ENCODE measurements around the gene SCNN1A. TPM values are rescaled to one million over a fixed set of nuclear protein-coding genes. Genes with fewer than 3 reads are reported as not detected.
A peak's percentile ranks its signal among the peaks of the same experiment; 100 is the strongest.

SCNN1A gene
- total RNA-seq, 1 experiment from 2014 or later = 136 TPM

GRCh38 chr12:6363330-6364043 is 11.9 kb downstream of the SCNN1A start:
- ChIA-PET POLR2A (interaction anchor here (1.2 to 7.5 kb wide), 10 partner anchors 8 to 75 kb away, joined by 3 to 116 read pairs (median 11); partner anchors contain the start of genes LTBR, SCNN1A and TNFRSF1A), CTCF (interaction anchor here (0.5 to 1.2 kb wide), 10 partner anchors 9 to 132 kb away, joined by 3 to 5 read pairs (median 4); no protein-coding TSS in a partner anchor)
- Mint-ChIP-seq H3K27ac (ENCODE audit: low read depth, unreplicated experiment) (peak overlapping the region; percentile 67), H3K36me3 (ENCODE audit: insufficient read depth, unreplicated experiment) (peaks cover 83% of the 10 kb centered on the region), H3K4me3 (ENCODE audit: unreplicated experiment) (peak overlapping the region; percentile 63), H3K4me1 (ENCODE audit: insufficient read depth, unreplicated experiment) (peaks cover 28% of the 10 kb centered on the region), H3K9me3 (ENCODE audit: unreplicated experiment) (no peaks in the 10 kb centered on the region), H3K27me3 (ENCODE audit: insufficient read depth, unreplicated experiment) (no peaks in the 10 kb centered on the region)
- intact Hi-C loops (cut with micrococcal nuclease) = no loop called here
- no TSS peak for BruUV-seq (replicated peaks)
- peak; percentile 61 for DNase-seq (ENCODE audit: unreplicated experiment)
- TF ChIP-seq CTCF (IDR thresholded peaks at IDR 0.05; ENCODE audit: unreplicated experiment) = no peak

- no peak overlapping the region for H3K27ac Mint-ChIP-seq (ENCODE audit: low read depth, unreplicated experiment)
- peaks cover 27% of the 10 kb centered on the region for H3K4me1 Mint-ChIP-seq (ENCODE audit: insufficient read depth, unreplicated experiment)
- no peak overlapping the region for H3K4me3 Mint-ChIP-seq (ENCODE audit: unreplicated experiment)
- no peaks in the 10 kb centered on the region for H3K9me3 Mint-ChIP-seq (ENCODE audit: unreplicated experiment)
- H3K36me3 Mint-ChIP-seq (ENCODE audit: insufficient read depth, unreplicated experiment) = peaks cover 83% of the 10 kb centered on the region
- CTCF ChIA-PET = interaction anchor here (0.5 to 1.2 kb wide), 9 partner anchors 9 to 149 kb away, joined by 3 to 5 read pairs (median 4); no protein-coding TSS in a partner anchor
- intact Hi-C loops (cut with micrococcal nuclease) = no loop called here
- DNase-seq (ENCODE audit: unreplicated experiment) = no peak
- H3K27me3 Mint-ChIP-seq (ENCODE audit: insufficient read depth, unreplicated experiment) = no peaks in the 10 kb centered on the region
- POLR2A ChIA-PET = interaction anchor here (0.7 to 7.5 kb wide), 10 partner anchors 12 to 583 kb away, joined by 3 to 116 read pairs (median 11); partner anchors contain the start of genes LTBR, SCNN1A and TNFRSF1A
- no TSS peak for BruUV-seq (replicated peaks)
- no peak for TF ChIP-seq CTCF (IDR thresholded peaks at IDR 0.05; ENCODE audit: unreplicated experiment)
Measured at GRCh38 chr12:6363010-6363329, 12.4 kb downstream of the SCNN1A start.

- CTCF ChIA-PET = interaction anchor here (0.6 to 1.2 kb wide), 3 partner anchors 25 to 148 kb away, joined by 3 read pairs; no protein-coding TSS in a partner anchor
- BruUV-seq (replicated peaks) = no TSS peak
- Mint-ChIP-seq H3K4me3 (ENCODE audit: unreplicated experiment) (peak overlapping the region; percentile 62), H3K9me3 (ENCODE audit: unreplicated experiment) (no peaks in the 10 kb centered on the region), H3K36me3 (ENCODE audit: insufficient read depth, unreplicated experiment) (peaks cover 86% of the 10 kb centered on the region), H3K27ac (ENCODE audit: low read depth, unreplicated experiment) (peak overlapping the region; percentile 79), H3K4me1 (ENCODE audit: insufficient read depth, unreplicated experiment) (peaks cover 27% of the 10 kb centered on the region), H3K27me3 (ENCODE audit: insufficient read depth, unreplicated experiment) (no peaks in the 10 kb centered on the region)
- TF ChIP-seq CTCF (IDR thresholded peaks at IDR 0.05; ENCODE audit: unreplicated experiment) = no peak
- POLR2A ChIA-PET = interaction anchor here (0.6 to 7.5 kb wide), 10 partner anchors 13 to 584 kb away, joined by 3 to 116 read pairs (median 11); partner anchors contain the start of genes LTBR, SCNN1A, TNFRSF1A and ZNF384
- DNase-seq (ENCODE audit: unreplicated experiment) = peak; percentile 50
- intact Hi-C loops (cut with micrococcal nuclease) = no loop called here
Measured at GRCh38 chr12:6362403-6362802, 13.0 kb downstream of the SCNN1A start.

- H3K4me3 Mint-ChIP-seq (ENCODE audit: unreplicated experiment) = peak overlapping the region; percentile 62
- POLR2A ChIA-PET = interaction anchor here (0.7 to 7.5 kb wide), 4 partner anchors 9 to 26 kb away, joined by 5 to 116 read pairs (median 22); partner anchors contain the start of genes LTBR and SCNN1A
- no peaks in the 10 kb centered on the region for H3K9me3 Mint-ChIP-seq (ENCODE audit: unreplicated experiment)
- H3K36me3 Mint-ChIP-seq (ENCODE audit: insufficient read depth, unreplicated experiment) = peaks cover 86% of the 10 kb centered on the region
- TF ChIP-seq CTCF (IDR thresholded peaks at IDR 0.05; ENCODE audit: unreplicated experiment) = no peak
- no peaks in the 10 kb centered on the region for H3K27me3 Mint-ChIP-seq (ENCODE audit: insufficient read depth, unreplicated experiment)
- no TSS peak for BruUV-seq (replicated peaks)
- peak; percentile 94 for DNase-seq (ENCODE audit: unreplicated experiment)
- CTCF ChIA-PET = interaction anchor here (1.0 kb wide), 1 partner anchor 22 kb away, joined by 5 read pairs; no protein-coding TSS in a partner anchor
- intact Hi-C loops (cut with micrococcal nuclease) = no loop called here
- peak overlapping the region; percentile 79 for H3K27ac Mint-ChIP-seq (ENCODE audit: low read depth, unreplicated experiment)
- peaks cover 27% of the 10 kb centered on the region for H3K4me1 Mint-ChIP-seq (ENCODE audit: insufficient read depth, unreplicated experiment)
Measured at GRCh38 chr12:6361834-6362233, 13.5 kb downstream of the SCNN1A start.

All from MCF 10A (cell line).